H9 (cell line): ENCODE measurements around the gene GHSR. TPM values are rescaled to one million over a fixed set of nuclear protein-coding genes. Genes with fewer than 3 reads are reported as not detected.

ENCODE experiments used
- DNase-seq: peaks from one replicate; pipeline ENCODE4 v3.0.0-alpha.2; 2017
- H2AFZ ChIP-seq: one replicate; pipeline ENCODE4 v1.6.1; 2013; ENCODE audit warnings: mild to moderate bottlenecking, low read length, control low read depth, moderate library complexity
- H2AK5ac ChIP-seq: 2 replicates; pipeline ENCODE4 v1.6.1; 2013; ENCODE audit warnings: low read length, control low read depth, mixed read lengths; ENCODE audit not compliant: insufficient read length
- H2BK120ac ChIP-seq: one replicate; pipeline ENCODE4 v1.6.1; 2013; ENCODE audit warnings: low read depth, mild to moderate bottlenecking, low read length, control low read depth, inconsistent platforms; ENCODE audit not compliant: poor library complexity, severe bottlenecking
- H2BK12ac ChIP-seq: 2 replicates; pipeline ENCODE4 v1.6.1; 2013; ENCODE audit warnings: low read length, control low read depth, mixed read lengths, low read depth; ENCODE audit not compliant: insufficient read length
- H2BK15ac ChIP-seq: 2 replicates; pipeline ENCODE4 v1.6.1; 2013; ENCODE audit warnings: low read depth, low read length, control low read depth
- H2BK20ac ChIP-seq: one replicate; pipeline ENCODE4 v1.6.1; 2013; ENCODE audit warnings: low read depth, mild to moderate bottlenecking, low read length, control low read depth, inconsistent platforms; ENCODE audit not compliant: poor library complexity, severe bottlenecking
- H2BK5ac ChIP-seq: 2 replicates; pipeline ENCODE4 v1.6.1; 2013; ENCODE audit warnings: low read length, control low read depth, mixed read lengths; ENCODE audit not compliant: insufficient read length
- H3K14ac ChIP-seq: 2 replicates; pipeline ENCODE4 v1.6.1; 2013; ENCODE audit warnings: low read length, control low read depth; ENCODE audit not compliant: insufficient read depth
- H3K18ac ChIP-seq: 2 replicates; pipeline ENCODE4 v1.6.1; 2013; ENCODE audit warnings: low read depth, mild to moderate bottlenecking, mixed read lengths, low read length, control low read depth; ENCODE audit not compliant: insufficient read length
- H3K23ac ChIP-seq: 2 replicates; pipeline ENCODE4 v1.6.1; 2013; ENCODE audit warnings: low read length, control low read depth, mixed read lengths, low read depth; ENCODE audit not compliant: insufficient read length
- H3K23me2 ChIP-seq: 2 replicates; pipeline ENCODE4 v1.6.1; 2013; ENCODE audit warnings: low read depth, mild to moderate bottlenecking, mixed read lengths, low read length, control low read depth; ENCODE audit not compliant: insufficient read length, poor library complexity, severe bottlenecking
- H3K27ac ChIP-seq: 2 replicates; pipeline ENCODE4 v1.5.1; 2013; ENCODE audit warnings: low read length, control low read depth, mixed read lengths, low read depth; ENCODE audit not compliant: insufficient read length
- H3K27me3 ChIP-seq: 2 replicates; pipeline ENCODE4 v1.6.1; 2013; ENCODE audit warnings: low read length, control low read depth, inconsistent platforms; ENCODE audit not compliant: insufficient read depth
- H3K4ac ChIP-seq: 2 replicates; pipeline ENCODE4 v1.6.1; 2013; ENCODE audit warnings: low read depth, mild to moderate bottlenecking, control low read depth, inconsistent platforms, low read length, moderate library complexity
- H3K4me1 ChIP-seq: 2 replicates; pipeline ENCODE4 v1.6.1; 2013; ENCODE audit warnings: low read length, control low read depth, inconsistent platforms; ENCODE audit not compliant: insufficient read depth
- H3K4me2 ChIP-seq: 2 replicates; pipeline ENCODE4 v1.6.1; 2013; ENCODE audit warnings: low read length, control low read depth, mixed read lengths; ENCODE audit not compliant: insufficient read length, insufficient read depth
- H3K56ac ChIP-seq: 2 replicates; pipeline ENCODE4 v1.6.1; 2013; ENCODE audit warnings: low read depth, mild to moderate bottlenecking, mixed read lengths, low read length, control low read depth; ENCODE audit not compliant: insufficient read length
- H3K79me1 ChIP-seq: 2 replicates; pipeline ENCODE4 v1.6.1; 2013; ENCODE audit warnings: low read depth, mild to moderate bottlenecking, moderate library complexity, low read length, control low read depth, inconsistent platforms; ENCODE audit not compliant: insufficient read depth, poor library complexity, severe bottlenecking
- H3K79me2 ChIP-seq: 2 replicates; pipeline ENCODE4 v1.6.1; 2013; ENCODE audit warnings: low read length, control low read depth, inconsistent platforms; ENCODE audit not compliant: insufficient read depth
- H3K9ac ChIP-seq: 2 replicates; pipeline ENCODE4 v1.6.1; 2013; ENCODE audit warnings: low read length, control low read depth, mixed read lengths; ENCODE audit not compliant: insufficient read length; ENCODE audit errors: extremely low read depth
- H3K9me3 ChIP-seq: one replicate; pipeline ENCODE4 v1.6.1; 2013; ENCODE audit warnings: low read depth, low read length, inconsistent platforms; ENCODE audit not compliant: control insufficient read depth
- H3T11ph ChIP-seq: one replicate; pipeline ENCODE4 v1.6.1; 2013; ENCODE audit warnings: mild to moderate bottlenecking, low read length, control low read depth, inconsistent platforms
- H4K20me1 ChIP-seq: one replicate; pipeline ENCODE4 v1.6.1; 2013; ENCODE audit not compliant: control insufficient read depth, insufficient read length, insufficient read depth
- H4K5ac ChIP-seq: 2 replicates; pipeline ENCODE4 v1.6.1; 2013; ENCODE audit warnings: low read depth, mild to moderate bottlenecking, mixed read lengths, low read length, control low read depth; ENCODE audit not compliant: insufficient read length
- H4K8ac ChIP-seq: replicated peaks from 2 replicates; pipeline ENCODE4 v1.6.1; 2013; ENCODE audit warnings: low read length, control low read depth, mixed read lengths, low read depth; ENCODE audit not compliant: insufficient read length
- H4K91ac ChIP-seq: 2 replicates; pipeline ENCODE4 v1.6.1; 2013; ENCODE audit warnings: low read depth, mild to moderate bottlenecking, moderate library complexity, mixed read lengths, low read length, control low read depth; ENCODE audit not compliant: insufficient read length
- H3K27ac Mint-ChIP-seq, 3 experiments: 2 replicates in 2 of 3; 3 replicates in 1 of 3; pipeline ENCODE4 v1.8.0; 2020 to 2021; ENCODE audit warnings: mixed read lengths in 3 of 3, mild to moderate bottlenecking in 1 of 3, moderate library complexity in 1 of 3
- H3K27me3 Mint-ChIP-seq: 2 replicates; pipeline ENCODE4 v1.8.0; 2021; ENCODE audit warnings: low read depth, mild to moderate bottlenecking, moderate library complexity, mixed read lengths
- H3K36me3 Mint-ChIP-seq, 3 experiments: 2 replicates in 2 of 3; 3 replicates in 1 of 3; pipeline ENCODE4 v1.8.0; 2020 to 2021; ENCODE audit warnings: low read depth in 3 of 3, mixed read lengths in 3 of 3; ENCODE audit not compliant: insufficient read depth in 1 of 3
- H3K4me1 Mint-ChIP-seq, 2 experiments: 2 replicates each; pipeline ENCODE4 v1.8.0; 2020; ENCODE audit warnings: mixed read lengths in 2 of 2
- H3K4me3 Mint-ChIP-seq, 2 experiments: 2 replicates in 1 of 2; 3 replicates in 1 of 2; pipeline ENCODE4 v1.8.0; 2020 to 2021; ENCODE audit warnings: mild to moderate bottlenecking in 2 of 2, mixed read lengths in 2 of 2, moderate library complexity in 1 of 2
- H3K9me3 Mint-ChIP-seq, 2 experiments: 2 replicates in 1 of 2; 3 replicates in 1 of 2; pipeline ENCODE4 v1.8.0; 2020; ENCODE audit warnings: mild to moderate bottlenecking in 2 of 2, mixed read lengths in 2 of 2, moderate library complexity in 1 of 2
- CTCF ChIP-seq: fragments of 200-600 bp; sonication (generic); conservative IDR thresholded peaks from 3 replicates; pipeline ENCODE4 v1.8.0; 2021; ENCODE audit warnings: antibody characterized with exemption, mild to moderate bottlenecking
- WGBS: extraction: QIAGEN DNeasy Blood & Tissue Kit; methylation state at CpG from one replicate; pipeline ENCODE4 v1.1.7; 2013; ENCODE audit warnings: missing lambda C conversion rate, low lambda C conversion rate, mixed read lengths; ENCODE audit not compliant: insufficient read length; ENCODE audit errors: extremely low coverage; 5-methylcytosine and 5-hydroxymethylcytosine counted together
- total RNA-seq: library from RNA; stranded (reverse); gene quantifications from 2 replicates; pipeline ENCODE4 v1.2.1, GENCODE V29; 2021

The GHSR gene
- total RNA-seq, 1 experiment from 2014 or later: not detected

GRCh38 chr3:172442606-172443005 lies 5.7 kb downstream of the GHSR start:
- H3K79me2 ChIP-seq: no peaks in the 10 kb centered on the region
- no peak overlapping the region for H2AK5ac ChIP-seq
- no peak overlapping the region for H3K23ac ChIP-seq
- H3K79me1 ChIP-seq: no peaks in the 10 kb centered on the region
- Mint-ChIP-seq H3K27ac (no peak overlapping the region), H3K36me3 (no peaks in the 10 kb centered on the region; a peak in 1 of 7 replicates), H3K4me1 (peaks cover 0 to 5% of the 10 kb centered on the region in 2 experiments; a peak in 2 of 4 replicates), H3K4me3 (no peak overlapping the region), H3K27me3 (peaks cover 29% of the 10 kb centered on the region), H3K9me3 (peaks cover 0 to 3% of the 10 kb centered on the region in 2 experiments; a peak in 3 of 5 replicates)
- no peak overlapping the region for H3K14ac ChIP-seq
- no peak overlapping the region for H2BK15ac ChIP-seq
- H3K9me3 ChIP-seq: no peaks in the 10 kb centered on the region
- no peak overlapping the region for H2AFZ ChIP-seq
- DNase-seq: no peak
- H3K18ac ChIP-seq: no peak overlapping the region
- H4K91ac ChIP-seq: no peak overlapping the region
- no peak overlapping the region for H3K9ac ChIP-seq
- peaks cover 1% of the 10 kb centered on the region for H4K20me1 ChIP-seq
- TF ChIP-seq CTCF: no peak
- WGBS: no CpG with 5 or more reads among the region's 1 CpG
- H4K5ac ChIP-seq: no peak overlapping the region
- H2BK120ac ChIP-seq: no peak overlapping the region
- H3K56ac ChIP-seq: no peak overlapping the region
- no peak overlapping the region for H4K8ac ChIP-seq
- H3K4me1 ChIP-seq: no peaks in the 10 kb centered on the region
- no peak overlapping the region for H2BK12ac ChIP-seq
- H3K4ac ChIP-seq: no peak overlapping the region
- H3K27ac ChIP-seq: no peak overlapping the region
- H3K27me3 ChIP-seq: peaks cover 10% of the 10 kb centered on the region; the same call in 1 of the 2 replicates
- no peaks in the 10 kb centered on the region for H3K23me2 ChIP-seq
- H2BK20ac ChIP-seq: no peak overlapping the region
- no peak overlapping the region for H2BK5ac ChIP-seq
- no peak overlapping the region for H3T11ph ChIP-seq
- H3K4me2 ChIP-seq: no peak overlapping the region
